H1 (cell line): ENCODE measurements around the gene KPNA1. TPM values are rescaled to one million over a fixed set of nuclear protein-coding genes. Genes with fewer than 3 reads are reported as not detected.

Source experiments
- CTCF ChIA-PET: fragments of 300-600 bp; sonication (Branson Sonifier 250); formaldehyde crosslinking; loops from one replicate; lab custom pipeline; 2021; ENCODE audit not compliant: partially characterized antibody; lab: Charles Lee
- POLR2A ChIA-PET: fragments of 300-600 bp; sonication (Branson Sonifier 250); formaldehyde crosslinking; loops from one replicate; lab custom pipeline; 2021; ENCODE audit warnings: inconsistent platforms; ENCODE audit not compliant: partially characterized antibody; lab: Charles Lee
- DNase-seq, 2 experiments: peaks; one replicate each; pipeline versions ENCODE4 v3.0.0 to v3.0.0-alpha.2; 2010 to 2022; ENCODE audit warnings: low spot score in 2 of 2, low read depth in 1 of 2, mixed read lengths in 1 of 2
- FAIRE-seq: peaks from 2 replicates; lab custom pipeline; 2011; peaks lifted over from hg19 to GRCh38; lab: Jason Lieb, UNC
- H2AFZ ChIP-seq: 2 replicates; pipeline ENCODE4 v1.8.1; 2012; ENCODE audit warnings: low read length, inconsistent platforms
- H2AK5ac ChIP-seq: 2 replicates; pipeline ENCODE4 v1.6.1; 2013; ENCODE audit warnings: low read depth, low read length
- H2BK120ac ChIP-seq: replicated peaks from 2 replicates; pipeline ENCODE3; 2013; ENCODE audit warnings: low read depth, low read length, inconsistent platforms
- H2BK12ac ChIP-seq: 2 replicates; pipeline ENCODE4 v1.6.1; 2013; ENCODE audit warnings: low read depth, low read length
- H2BK15ac ChIP-seq: 2 replicates; pipeline ENCODE4 v1.6.1; 2013; ENCODE audit warnings: low read length
- H2BK20ac ChIP-seq: 2 replicates; pipeline ENCODE4 v1.6.1; 2013; ENCODE audit warnings: low read length
- H2BK5ac ChIP-seq: 2 replicates; pipeline ENCODE4 v1.6.1; 2013; ENCODE audit warnings: low read depth, low read length
- H3K14ac ChIP-seq: 2 replicates; pipeline ENCODE4 v1.6.1; 2013; ENCODE audit warnings: inconsistent platforms; ENCODE audit not compliant: insufficient read length
- H3K18ac ChIP-seq: 2 replicates; pipeline ENCODE4 v1.6.1; 2013; ENCODE audit warnings: low read length; ENCODE audit errors: extremely low read depth
- H3K23ac ChIP-seq: 2 replicates; pipeline ENCODE4 v1.6.1; 2013; ENCODE audit warnings: inconsistent platforms; ENCODE audit not compliant: insufficient read length
- H3K23me2 ChIP-seq: 2 replicates; pipeline ENCODE4 v1.6.1; 2013; ENCODE audit warnings: low read depth, low read length
- H3K27ac ChIP-seq: 2 replicates; pipeline ENCODE4 v1.6.1; 2011; ENCODE audit warnings: low read depth, low read length, inconsistent platforms
- H3K27me3 ChIP-seq, 4 experiments: replicated peaks in 1 of 4; 1 replicate in 1 of 4; 2 replicates in 3 of 4; pipeline versions ENCODE4 v1.6.1 to v1.8.1; 2011 to 2013; ENCODE audit warnings: low read length in 3 of 4, mild to moderate bottlenecking in 3 of 4, inconsistent platforms in 2 of 4, mixed read lengths in 2 of 4, moderate library complexity in 1 of 4; ENCODE audit not compliant: control insufficient read depth in 3 of 4, insufficient read depth in 3 of 4; ENCODE audit errors: extremely low read depth in 1 of 4
- H3K36me3 ChIP-seq, 4 experiments: 2 replicates each; pipeline versions ENCODE4 v1.6.1 to v1.8.1; 2011 to 2013; ENCODE audit warnings: mild to moderate bottlenecking in 4 of 4, low read length in 3 of 4, moderate library complexity in 2 of 4, control low read depth in 1 of 4, inconsistent platforms in 1 of 4; ENCODE audit not compliant: insufficient read depth in 4 of 4, control insufficient read depth in 2 of 4
- H3K4ac ChIP-seq: replicated peaks from 2 replicates; pipeline ENCODE3; 2013; ENCODE audit warnings: low read length, low read depth, mixed read lengths, inconsistent platforms; ENCODE audit not compliant: insufficient read length
- H3K4me1 ChIP-seq, 4 experiments: replicated peaks in 1 of 4; 1 replicate in 1 of 4; 2 replicates in 3 of 4; pipeline versions ENCODE4 v1.6.1 to v1.8.1; 2011 to 2013; ENCODE audit warnings: low read length in 3 of 4, inconsistent platforms in 2 of 4, mixed read lengths in 1 of 4; ENCODE audit not compliant: insufficient read depth in 4 of 4, control insufficient read depth in 3 of 4
- H3K4me2 ChIP-seq, 2 experiments: 2 replicates each; pipeline versions ENCODE4 v1.6.1 to v1.8.1; 2011 to 2013; ENCODE audit warnings: low read depth in 2 of 2, low read length in 2 of 2, control low read depth in 1 of 2, inconsistent platforms in 1 of 2, mild to moderate bottlenecking in 1 of 2; ENCODE audit not compliant: insufficient read depth in 1 of 2
- H3K4me3 ChIP-seq, 4 experiments: fragments of 200-600, 300-600 bp in 1 of 4; sonication (generic), shearing (Covaris generic), sonication (Bioruptor Twin) in 1 of 4; 2 replicates each; pipeline versions ENCODE4 v1.5.1 to v1.8.1; 2011 to 2016; ENCODE audit warnings: low read length in 4 of 4, low read depth in 3 of 4, control low read depth in 2 of 4, inconsistent platforms in 2 of 4, mild to moderate bottlenecking in 2 of 4, mixed read lengths in 1 of 4, moderate library complexity in 1 of 4; ENCODE audit not compliant: insufficient read depth in 2 of 4; ENCODE audit errors: extremely low read depth in 1 of 4
- H3K56ac ChIP-seq: replicated peaks from 2 replicates; pipeline ENCODE3; 2013; ENCODE audit warnings: low read depth, mild to moderate bottlenecking, mixed read lengths, low read length, inconsistent platforms; ENCODE audit not compliant: insufficient read length
- H3K79me1 ChIP-seq: 2 replicates; pipeline ENCODE4 v1.6.1; 2013; ENCODE audit warnings: low read depth, low read length, control low read depth
- H3K79me2 ChIP-seq, 2 experiments: 2 replicates each; pipeline versions ENCODE4 v1.6.1 to v1.8.1; 2012 to 2013; ENCODE audit warnings: low read length in 2 of 2, mild to moderate bottlenecking in 2 of 2, inconsistent platforms in 1 of 2; ENCODE audit not compliant: insufficient read depth in 2 of 2, control insufficient read depth in 1 of 2
- H3K9ac ChIP-seq, 4 experiments: replicated peaks in 1 of 4; 1 replicate in 1 of 4; 2 replicates in 3 of 4; pipeline versions ENCODE4 v1.6.1 to v1.8.1; 2011 to 2013; ENCODE audit warnings: low read depth in 3 of 4, low read length in 3 of 4, control low read depth in 2 of 4, mild to moderate bottlenecking in 2 of 4, moderate library complexity in 2 of 4, inconsistent platforms in 1 of 4; ENCODE audit errors: extremely low read depth in 1 of 4
- H3K9me3 ChIP-seq, 2 experiments: 2 replicates each; pipeline versions ENCODE4 v1.6.1 to v1.8.1; 2012 to 2013; ENCODE audit warnings: mild to moderate bottlenecking in 2 of 2, moderate library complexity in 2 of 2, control low read depth in 1 of 2, inconsistent platforms in 1 of 2, low read depth in 1 of 2, low read length in 1 of 2, mixed read lengths in 1 of 2; ENCODE audit not compliant: insufficient read depth in 2 of 2
- H4K20me1 ChIP-seq, 2 experiments: replicated peaks in 1 of 2; 2 replicates each; pipeline versions ENCODE3 to v1.8.1; 2011 to 2013; ENCODE audit warnings: inconsistent platforms in 2 of 2, low read length in 2 of 2, mild to moderate bottlenecking in 1 of 2; ENCODE audit not compliant: insufficient read depth in 2 of 2, control insufficient read depth in 1 of 2
- H4K5ac ChIP-seq: 2 replicates; pipeline ENCODE4 v1.6.1; 2013; ENCODE audit warnings: low read length, low read depth, mixed read lengths, inconsistent platforms; ENCODE audit not compliant: insufficient read length
- H4K8ac ChIP-seq: 2 replicates; pipeline ENCODE4 v1.8.0; 2013; ENCODE audit warnings: mild to moderate bottlenecking, moderate library complexity, low read length, inconsistent platforms; ENCODE audit not compliant: insufficient read depth; ENCODE audit errors: extremely low read depth
- H4K91ac ChIP-seq: replicated peaks from 2 replicates; pipeline ENCODE3; 2013; ENCODE audit warnings: low read length, mixed read lengths, inconsistent platforms; ENCODE audit not compliant: insufficient read length
- ASH2L ChIP-seq: fragments of 200-600, 300-600 bp; sonication (generic); IDR thresholded peaks from one replicate; pipeline ENCODE4 v1.7.1; 2017; ENCODE audit warnings: low read length
- KDM4A ChIP-seq: IDR thresholded peaks from one replicate; pipeline ENCODE4 v1.7.1; 2012; ENCODE audit warnings: low read depth, mild to moderate bottlenecking, moderate library complexity, low read length, inconsistent platforms; ENCODE audit not compliant: severe bottlenecking
- MAX ChIP-seq: IDR thresholded peaks from 2 replicates; pipeline ENCODE4 v1.6.1; 2012; ENCODE audit warnings: inconsistent platforms
- PHF8 ChIP-seq: fragments of 200-600 bp; sonication (generic); conservative IDR thresholded peaks from 2 replicates; pipeline ENCODE4 v1.7.1; 2012; ENCODE audit warnings: low read depth, mild to moderate bottlenecking, inconsistent platforms, low read length, moderate library complexity
- POLR2AphosphoS5 ChIP-seq: IDR thresholded peaks from 2 replicates; pipeline ENCODE4 v1.6.1; 2011; ENCODE audit warnings: low read depth, low read length
- RAD21 ChIP-seq, 2 experiments: IDR thresholded peaks in 1 of 2; conservative IDR thresholded peaks in 1 of 2; 2 replicates each; pipeline ENCODE4 v1.6.1; 2011; ENCODE audit warnings: low read depth in 2 of 2, low read length in 2 of 2, improper control_type of control experiment in 1 of 2, inconsistent platforms in 1 of 2, mild to moderate bottlenecking in 1 of 2, moderate library complexity in 1 of 2
- RNF2 ChIP-seq: fragments of 200-900, 300-1000 bp; sonication (generic); IDR thresholded peaks from 2 replicates; pipeline ENCODE4 v1.7.1; 2016; ENCODE audit warnings: borderline replicate concordance, low read depth, mild to moderate bottlenecking, antibody characterized with exemption, low read length; ENCODE audit not compliant: poor library complexity, severe bottlenecking; ENCODE audit errors: missing control alignments
- SIN3A ChIP-seq, 2 experiments: IDR thresholded peaks in 1 of 2; conservative IDR thresholded peaks in 1 of 2; 2 replicates each; pipeline ENCODE4 v1.6.1; 2011 to 2012; ENCODE audit warnings: low read length in 2 of 2, improper control_type of control experiment in 1 of 2, low read depth in 1 of 2, mild to moderate bottlenecking in 1 of 2
- TBP ChIP-seq: IDR thresholded peaks from 2 replicates; pipeline ENCODE4 v1.6.1; 2011; ENCODE audit warnings: low read depth, low read length, improper control_type of control experiment
- WGBS, 2 experiments: shearing (Covaris generic) in 1 of 2; methylation state at CpG; one replicate each; pipeline versions ENCODE4 v1.1.6 to v1.1.7; 2013 to 2015; ENCODE audit warnings: low lambda C conversion rate in 2 of 2, mixed read lengths in 2 of 2, inconsistent platforms in 1 of 2, low coverage in 1 of 2, missing lambda C conversion rate in 1 of 2; ENCODE audit not compliant: insufficient replicate concordance in 2 of 2, insufficient coverage in 1 of 2, insufficient read length in 1 of 2; ENCODE audit errors: extremely low coverage in 1 of 2, missing lambda C conversion rate in 1 of 2; 5-methylcytosine and 5-hydroxymethylcytosine counted together
- polyA plus RNA-seq, 7 experiments: library from polyadenylated mRNA; depleted of rRNA in 3 of 7; stranded (reverse) in 5 of 7; unstranded in 2 of 7; fragments of >200 nt in 5 of 7; fragments of 200-250 nt in 2 of 7; gene quantifications; 1 replicate in 5 of 7; 2 replicates in 1 of 7; 4 replicates in 1 of 7; pipeline versions ENCODE4 v1.2.1 to v1.2.3, GENCODE V29; 2011 to 2013; ENCODE audit warnings: missing spikeins in 2 of 7, mixed read lengths in 2 of 7
- total RNA-seq: library from RNA; stranded (reverse); fragmentation: NEBNext Ultra II Directional; extraction: Animal tissue kit (Norgen Biotek cat#: 25700); gene quantifications from 2 replicates; pipeline ENCODE4 v1.2.1, GENCODE V29; 2021

The KPNA1 gene
- total and polyA plus RNA-seq, 2 of the 8 experiments (the other 6 are each of a cell fraction or from before 2014, with no cell fraction given), result 14.8 to 63.0 TPM

- Histone ChIP-seq H3K56ac (peak within 1 kb of the TSS; percentile 67), H2BK120ac (no peak within 1 kb of the TSS), H3K9ac (peak within 1 kb of the TSS; percentile 54 to 67 (median 64); a peak in 6 of 7 replicates), H3K18ac (peak within 1 kb of the TSS; percentile 86), H3K4me1 (peaks cover 4 to 5% (median 5%) of the 10 kb centered on the region in 4 experiments; a peak in 6 of 7 replicates), H2BK20ac (0 out of 2 replicates have a peak within 1 kb of the TSS, but pooled peaks have one; percentile 10), H3K4ac (no peak within 1 kb of the TSS), H4K8ac (peak within 1 kb of the TSS; percentile 95), H4K5ac (peak within 1 kb of the TSS; percentile 41), H3K27ac (no peak within 1 kb of the TSS), H2BK5ac (peak within 1 kb of the TSS; percentile 83; the same call in 1 of the 2 replicates), H2AFZ (peak within 1 kb of the TSS; percentile 79; the same call in 1 of the 2 replicates), H3K36me3 (no peaks in the 10 kb centered on the region; a peak in 2 of 8 replicates), H4K91ac (peak within 1 kb of the TSS; percentile 51), H3K4me3 (peak within 1 kb of the TSS; percentile 51 to 76 (median 65)), H2BK15ac (no peak within 1 kb of the TSS), H4K20me1 (no peaks in the 10 kb centered on the region), H3K79me1 (no peaks in the 10 kb centered on the region), H2BK12ac (0 out of 2 replicates have a peak within 1 kb of the TSS, but pooled peaks have one; percentile 55), H3K14ac (no peak within 1 kb of the TSS), H3K9me3 (no peaks in the 10 kb centered on the region), H3K79me2 (no peaks in the 10 kb centered on the region), H3K27me3 (peaks cover 0 to 2% (median 0%) of the 10 kb centered on the region in 4 experiments; a peak in 2 of 7 replicates), H2AK5ac (no peak within 1 kb of the TSS), H3K23me2 (peaks cover 5% of the 10 kb centered on the region; the same call in 1 of the 2 replicates), H3K23ac (no peak within 1 kb of the TSS), H3K4me2 (peak within 1 kb of the TSS; percentile 65 to 72)
- ChIA-PET CTCF (interaction anchor here (0.7 to 1.3 kb wide), 4 partner anchors 16 to 115 kb away, joined by 3 to 6 read pairs (median 3); no protein-coding TSS in a partner anchor), POLR2A (interaction anchor here (0.7 to 1.3 kb wide), 6 partner anchors 9 to 171 kb away, joined by 3 to 4 read pairs (median 3); no protein-coding TSS in a partner anchor)
- FAIRE-seq (no peak), DNase-seq (peak; percentile 38 to 79)
- 6% methylated on average over 33 of the region's 56 CpGs; no CpG with 5 or more reads in 1 of the 2 experiments for WGBS, 2 experiments
- 0 out of 4 replicates have a peak, but pooled peaks of 1 of the 2 experiments have one; percentile 3 for TF ChIP-seq RAD21 (IDR thresholded peaks at IDR 0.05 in 1 of 2, conservative IDR thresholded peaks at IDR 0.05 in 1 of 2; ENCODE audit: low read depth in 2 of 2, low read length in 2 of 2)
- peak; percentile 56; the same call in 1 of the 2 replicates for TF ChIP-seq POLR2AphosphoS5
- TF ChIP-seq MAX, result peak; percentile 68
- TF ChIP-seq TBP, result peak; percentile 31; the same call in 1 of the 2 replicates
- TF ChIP-seq ASH2L, result peak; percentile 99
- TF ChIP-seq PHF8, result peak; percentile 61
- peak; percentile 57 for TF ChIP-seq KDM4A
- TF ChIP-seq SIN3A (conservative IDR thresholded peaks at IDR 0.05 in 1 of 2, IDR thresholded peaks at IDR 0.05 in 1 of 2; ENCODE audit: low read depth in 1 of 2, low read length in 2 of 2), result 0 out of 4 replicates have a peak, but pooled peaks of 1 of the 2 experiments have one; percentile 34
- TF ChIP-seq RNF2, result no peak
Measured at GRCh38 chr3:122564155-122564912, 49.6 kb upstream of the KPNA1 start, which contains the start of the genes DTX3L and PARP9. TSS of gene DTX3L (plus strand) at chr3:122564338. CDS start at chr3:122564427, 89 bp downstream. TSS of gene PARP9 (minus strand) at chr3:122564300. CDS start at chr3:122559620, 4,680 bp downstream.
